Immature natural killer cell (primary cell): ENCODE measurements around the gene TRRAP. TPM values are rescaled to one million over a fixed set of nuclear protein-coding genes. Genes with fewer than 3 reads are reported as not detected.

Experiments used
- DNase-seq, 3 donors: peaks; one replicate each; pipeline ENCODE4 v3.0.0; 2022; ENCODE audit warnings: mixed read lengths in 1 of 3
- H3K27ac Mint-ChIP-seq, 6 donors: one replicate each; pipeline ENCODE4 v1.8.0; 2020; ENCODE audit warnings: mixed read lengths in 6 of 6, mild to moderate bottlenecking in 5 of 6, inconsistent platforms in 4 of 6, moderate library complexity in 3 of 6
- H3K27me3 Mint-ChIP-seq, 3 donors: one replicate each; pipeline ENCODE4 v1.8.0; 2020 to 2021; ENCODE audit warnings: low read depth in 3 of 3, mild to moderate bottlenecking in 3 of 3, mixed read lengths in 3 of 3, moderate library complexity in 3 of 3, inconsistent platforms in 1 of 3
- H3K36me3 Mint-ChIP-seq, 3 donors: one replicate each; pipeline ENCODE4 v1.8.0; 2020; ENCODE audit warnings: mixed read lengths in 3 of 3, inconsistent platforms in 2 of 3, mild to moderate bottlenecking in 2 of 3
- H3K4me1 Mint-ChIP-seq, 2 donors: one replicate each; pipeline ENCODE4 v1.8.0; 2020; ENCODE audit warnings: inconsistent platforms in 2 of 2, mild to moderate bottlenecking in 2 of 2, mixed read lengths in 2 of 2, moderate library complexity in 1 of 2
- H3K4me3 Mint-ChIP-seq, 5 donors: one replicate each; pipeline ENCODE4 v1.8.0; 2020; ENCODE audit warnings: mild to moderate bottlenecking in 5 of 5, mixed read lengths in 5 of 5, inconsistent platforms in 3 of 5, moderate library complexity in 3 of 5
- H3K9me3 Mint-ChIP-seq, 6 donors: one replicate each; pipeline ENCODE4 v1.8.0; 2020; ENCODE audit warnings: mild to moderate bottlenecking in 6 of 6, mixed read lengths in 6 of 6, inconsistent platforms in 4 of 6, moderate library complexity in 3 of 6
- polyA plus RNA-seq, 3 donors: library from polyadenylated mRNA; unstranded; fragments of 300-500 nt; fragmentation: Illumina TruSeq; gene quantifications; one replicate each; pipeline ENCODE4 v1.2.3, GENCODE V29; 2021

The TRRAP gene
- polyA plus RNA-seq, 3 donors from 2014 or later, result 1.6 to 6.0 (median 1.8) TPM

DNA sequence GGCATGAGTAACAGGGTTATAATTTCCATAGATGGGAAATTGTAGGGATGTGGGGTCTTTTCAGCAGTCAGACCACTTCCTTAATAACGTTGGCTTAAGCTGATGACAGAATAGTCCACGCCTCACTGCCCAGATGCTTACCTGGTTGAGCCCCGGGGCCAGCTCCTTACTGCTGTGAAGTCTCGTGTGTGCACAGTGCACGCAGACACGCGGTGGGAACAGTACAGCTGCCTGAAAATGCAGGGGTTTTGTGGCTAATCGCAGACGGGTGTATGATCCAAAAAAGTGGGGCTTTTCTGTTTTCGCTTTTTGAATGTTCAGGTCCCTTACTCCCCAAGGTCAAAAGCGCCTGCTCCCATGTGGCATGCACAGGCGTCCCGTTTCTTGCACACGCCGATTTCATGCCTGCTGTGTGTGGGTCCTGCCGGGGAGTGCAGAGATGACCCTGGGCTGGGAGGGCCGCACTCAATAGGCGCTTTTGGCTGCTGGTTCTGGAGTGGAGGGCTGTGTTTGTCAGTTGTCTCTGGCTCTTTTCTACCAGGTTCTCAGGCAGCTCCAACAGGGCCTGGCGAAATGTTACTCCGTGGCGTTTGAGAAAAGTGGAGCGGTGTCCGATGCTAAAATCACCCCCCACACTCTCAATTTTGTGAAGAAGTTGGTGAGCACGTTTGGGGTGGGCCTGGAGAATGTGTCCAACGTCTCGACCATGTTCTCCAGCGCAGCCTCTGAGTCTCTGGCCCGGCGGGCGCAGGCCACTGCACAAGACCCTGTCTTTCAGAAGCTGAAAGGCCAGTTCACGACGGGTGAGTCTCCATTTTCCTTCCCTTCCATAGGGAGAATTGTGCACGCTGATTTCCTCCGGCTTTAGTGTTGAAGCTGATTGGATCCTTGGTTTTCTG lies 116.0 kb downstream of the TRRAP start:
- no peak overlapping the region for H3K4me3 Mint-ChIP-seq
- H3K27me3 Mint-ChIP-seq, result peaks cover 0 to 3% (median 3%) of the 10 kb centered on the region in 3 donors
- H3K4me1 Mint-ChIP-seq, result peaks cover 0 to 2% of the 10 kb centered on the region in 2 donors
- peaks cover 11 to 51% (median 33%) of the 10 kb centered on the region in 3 donors for H3K36me3 Mint-ChIP-seq
- DNase-seq, result no peak
- H3K9me3 Mint-ChIP-seq, result no peaks in the 10 kb centered on the region
- no peak overlapping the region for H3K27ac Mint-ChIP-seq

DNA sequence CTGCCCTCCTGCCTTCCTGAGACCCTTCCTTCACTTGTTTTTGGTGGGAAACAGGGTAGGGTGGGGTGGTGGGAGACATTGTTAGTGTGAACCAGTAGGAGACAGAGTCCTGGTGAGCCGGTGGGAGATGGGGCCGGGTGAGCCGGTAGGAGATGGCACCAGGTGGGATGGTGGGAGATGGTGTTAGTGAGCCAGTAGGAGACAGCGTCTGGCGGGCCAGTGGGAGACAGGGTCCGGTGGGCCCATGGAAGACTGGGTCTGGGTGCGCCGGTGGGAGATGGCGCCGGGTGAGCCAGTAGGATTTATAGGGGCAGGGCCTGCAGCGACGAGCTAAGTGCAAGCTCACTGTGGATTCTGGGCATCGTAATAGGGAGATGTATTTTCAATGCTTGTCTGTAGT lies 116.8 kb downstream of the TRRAP start:
- Mint-ChIP-seq H3K36me3 (peaks cover 6 to 50% (median 28%) of the 10 kb centered on the region in 3 donors), H3K4me3 (no peak overlapping the region), H3K4me1 (no peaks in the 10 kb centered on the region), H3K9me3 (no peaks in the 10 kb centered on the region), H3K27me3 (peaks cover 0 to 3% (median 3%) of the 10 kb centered on the region in 3 donors), H3K27ac (no peak overlapping the region)
- DNase-seq, result no peak

DNA sequence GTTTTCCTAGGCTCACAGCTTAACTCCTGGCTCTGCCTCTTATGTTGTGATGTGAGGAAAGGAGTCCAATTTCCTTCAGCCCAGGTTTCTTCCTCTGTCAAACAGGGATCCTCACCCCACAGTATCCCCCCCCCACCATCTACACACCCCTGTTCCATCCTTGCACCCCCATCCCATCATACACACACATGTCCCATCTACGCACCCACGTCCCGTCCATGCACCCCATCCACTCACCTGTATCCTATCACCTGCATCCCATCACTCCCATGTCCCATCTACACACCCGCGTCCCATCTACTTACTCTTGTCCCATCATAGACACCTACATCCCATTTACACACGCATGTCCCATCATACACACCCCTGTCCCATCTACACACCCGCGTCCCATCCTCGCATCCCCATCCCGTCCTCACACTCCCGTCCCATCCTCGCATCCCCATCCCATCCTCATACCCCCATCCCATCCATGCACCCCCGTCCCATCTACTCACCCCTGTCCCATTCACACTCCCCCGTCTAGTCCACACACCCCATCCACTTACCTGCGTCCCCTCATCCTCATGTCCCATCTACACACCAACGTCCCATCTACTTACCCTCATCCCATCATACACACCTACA lies 117.3 kb downstream of the TRRAP start:
- Mint-ChIP-seq H3K36me3 (peaks cover 6 to 50% (median 25%) of the 10 kb centered on the region in 3 donors), H3K4me1 (no peaks in the 10 kb centered on the region), H3K27me3 (peaks cover 0 to 3% (median 3%) of the 10 kb centered on the region in 3 donors), H3K4me3 (no peak overlapping the region), H3K9me3 (no peaks in the 10 kb centered on the region), H3K27ac (no peak overlapping the region)
- DNase-seq, result no peak

DNA sequence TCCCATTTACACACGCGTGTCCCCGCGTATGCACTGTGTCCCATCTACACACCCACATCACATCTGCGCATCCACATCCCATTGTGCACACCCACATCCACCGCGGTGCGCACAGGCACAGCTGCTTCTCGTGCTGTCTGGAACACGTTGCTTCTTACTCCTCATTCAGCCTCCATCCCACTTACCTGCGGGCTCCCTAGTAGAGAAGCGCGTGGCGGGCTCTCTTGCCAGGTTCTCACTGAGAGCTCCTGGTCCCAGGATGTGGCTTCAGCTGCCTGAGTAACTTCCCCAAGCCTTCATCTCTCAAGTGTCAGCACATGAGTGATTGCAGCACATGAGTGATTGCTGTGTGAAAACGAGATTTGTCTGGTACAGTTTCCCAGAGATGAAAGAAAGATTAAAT lies 117.8 kb downstream of the TRRAP start:
- H3K4me1 Mint-ChIP-seq, result peaks cover 0 to under 1% of the 10 kb centered on the region in 2 donors
- H3K27ac Mint-ChIP-seq, result no peak overlapping the region
- no peak overlapping the region for H3K4me3 Mint-ChIP-seq
- no peaks in the 10 kb centered on the region for H3K9me3 Mint-ChIP-seq
- peaks cover 10 to 50% (median 29%) of the 10 kb centered on the region in 3 donors for H3K36me3 Mint-ChIP-seq
- DNase-seq, result no peak
- H3K27me3 Mint-ChIP-seq, result peaks cover 0 to 3% (median 3%) of the 10 kb centered on the region in 3 donors

DNA sequence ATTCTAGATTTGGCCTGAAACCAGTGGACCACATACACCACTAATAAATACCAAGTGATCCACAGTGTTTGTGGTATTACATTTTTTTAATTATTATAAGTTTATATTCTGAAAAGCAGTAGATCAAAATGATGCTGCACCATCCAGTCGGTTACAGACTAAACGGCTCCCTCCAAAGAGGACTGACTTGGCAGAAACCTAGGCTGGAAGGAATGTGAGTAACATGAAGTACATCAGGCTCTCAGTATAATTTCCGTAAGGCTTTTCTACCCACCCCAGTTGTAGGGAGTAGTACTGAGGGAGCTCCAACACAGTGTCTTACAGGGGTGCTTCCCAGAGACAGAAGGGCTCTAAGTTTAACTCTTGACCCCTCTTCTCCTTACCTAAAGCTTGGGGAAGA lies 119.5 kb downstream of the TRRAP start:
- H3K36me3 Mint-ChIP-seq, result peaks cover 12 to 33% (median 20%) of the 10 kb centered on the region in 3 donors
- peaks cover 0 to 2% of the 10 kb centered on the region in 2 donors for H3K4me1 Mint-ChIP-seq
- H3K9me3 Mint-ChIP-seq, result no peaks in the 10 kb centered on the region
- H3K27me3 Mint-ChIP-seq, result no peaks in the 10 kb centered on the region
- DNase-seq, result no peak
- no peak overlapping the region for H3K4me3 Mint-ChIP-seq
- H3K27ac Mint-ChIP-seq, result no peak overlapping the region

DNA sequence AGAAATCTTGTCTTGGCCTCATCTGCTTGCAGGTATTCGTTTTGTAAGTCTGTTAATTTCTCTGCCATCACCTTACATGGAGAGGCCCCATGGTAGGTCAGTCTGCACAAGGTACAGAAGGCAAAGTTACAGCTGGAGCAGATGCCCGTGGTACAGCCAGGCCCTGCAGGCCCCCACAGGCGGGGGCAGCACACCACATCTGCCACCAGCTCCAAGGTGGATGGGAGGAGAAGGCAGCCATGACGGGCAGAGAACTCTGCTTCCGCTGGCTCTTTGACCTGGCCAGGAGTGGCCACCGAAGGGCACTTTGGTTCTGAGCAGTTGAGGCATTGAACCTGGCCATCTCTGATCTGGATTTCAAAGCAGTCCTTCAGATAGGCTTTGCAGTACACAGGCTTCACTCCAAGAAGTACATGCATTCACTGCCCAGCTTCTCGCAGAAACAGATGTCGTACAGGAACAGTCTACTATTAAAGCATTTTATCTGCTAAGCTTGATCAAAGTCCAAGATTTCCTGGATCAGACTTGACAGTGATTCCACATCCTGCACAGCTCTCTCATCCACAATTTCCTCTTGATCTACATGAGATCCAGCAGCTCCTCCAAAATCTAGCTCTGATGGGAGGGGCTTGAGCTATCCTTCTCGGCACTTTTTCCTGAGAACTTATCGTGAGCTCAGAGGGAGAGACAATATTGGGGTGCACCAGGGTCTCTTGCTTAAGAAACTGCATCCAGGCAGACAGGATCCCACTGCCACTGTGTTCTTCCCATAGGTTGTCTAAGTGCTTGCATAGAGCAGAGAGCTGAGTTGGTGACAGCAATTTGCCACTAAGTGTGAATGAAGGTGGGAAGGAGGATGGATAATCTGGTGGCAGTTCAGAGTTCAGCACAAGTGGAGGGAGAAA lies 120.7 kb downstream of the TRRAP start:
- Mint-ChIP-seq H3K4me3 (no peak overlapping the region), H3K27me3 (no peaks in the 10 kb centered on the region), H3K27ac (peak overlapping the region in 2 of 6 donors; percentile 31 to 84), H3K4me1 (peaks cover 0 to 2% of the 10 kb centered on the region in 2 donors), H3K36me3 (peaks cover 12 to 29% (median 19%) of the 10 kb centered on the region in 3 donors), H3K9me3 (no peaks in the 10 kb centered on the region)
- DNase-seq, result no peak

DNA sequence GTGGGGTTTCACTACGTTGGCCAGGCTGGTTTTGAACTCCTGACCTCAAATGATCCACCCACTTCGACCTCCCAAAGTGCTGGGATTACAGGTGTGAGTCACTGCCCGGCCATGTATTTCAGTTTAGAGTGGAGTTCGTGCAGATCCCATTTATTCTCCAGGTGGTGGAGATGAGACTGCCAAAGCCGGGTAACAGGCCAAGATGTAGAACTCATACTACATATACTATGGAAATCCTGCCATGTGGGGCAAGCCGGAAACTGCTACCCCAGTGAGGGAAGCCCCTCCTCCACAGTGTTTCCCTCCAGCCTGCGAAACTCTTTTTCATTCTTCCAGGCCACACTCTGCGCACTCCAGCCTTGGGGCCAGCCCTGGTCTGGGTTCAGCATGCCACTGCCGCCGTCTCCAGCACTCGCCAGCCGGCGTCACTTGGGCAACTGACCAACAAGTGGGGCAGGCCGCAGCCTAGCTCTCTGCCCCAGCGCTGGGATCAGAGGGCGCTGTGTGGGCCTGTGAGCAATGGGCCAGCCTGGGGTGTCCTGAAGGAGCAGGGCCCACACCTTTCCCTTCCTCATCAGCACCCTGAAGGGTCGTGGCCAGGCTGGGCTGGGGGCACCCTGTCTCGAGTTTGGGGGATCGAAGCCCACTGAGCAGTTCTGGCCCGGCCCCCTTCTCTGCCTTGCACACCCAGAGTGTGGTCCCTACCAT lies 122.0 kb downstream of the TRRAP start:
- H3K27ac Mint-ChIP-seq, result no peak overlapping the region
- no peak for DNase-seq
- peaks cover 17 to 31% (median 19%) of the 10 kb centered on the region in 3 donors for H3K36me3 Mint-ChIP-seq
- peaks cover 0 to 2% of the 10 kb centered on the region in 2 donors for H3K4me1 Mint-ChIP-seq
- H3K4me3 Mint-ChIP-seq, result no peak overlapping the region
- no peaks in the 10 kb centered on the region for H3K9me3 Mint-ChIP-seq
- H3K27me3 Mint-ChIP-seq, result no peaks in the 10 kb centered on the region

DNA sequence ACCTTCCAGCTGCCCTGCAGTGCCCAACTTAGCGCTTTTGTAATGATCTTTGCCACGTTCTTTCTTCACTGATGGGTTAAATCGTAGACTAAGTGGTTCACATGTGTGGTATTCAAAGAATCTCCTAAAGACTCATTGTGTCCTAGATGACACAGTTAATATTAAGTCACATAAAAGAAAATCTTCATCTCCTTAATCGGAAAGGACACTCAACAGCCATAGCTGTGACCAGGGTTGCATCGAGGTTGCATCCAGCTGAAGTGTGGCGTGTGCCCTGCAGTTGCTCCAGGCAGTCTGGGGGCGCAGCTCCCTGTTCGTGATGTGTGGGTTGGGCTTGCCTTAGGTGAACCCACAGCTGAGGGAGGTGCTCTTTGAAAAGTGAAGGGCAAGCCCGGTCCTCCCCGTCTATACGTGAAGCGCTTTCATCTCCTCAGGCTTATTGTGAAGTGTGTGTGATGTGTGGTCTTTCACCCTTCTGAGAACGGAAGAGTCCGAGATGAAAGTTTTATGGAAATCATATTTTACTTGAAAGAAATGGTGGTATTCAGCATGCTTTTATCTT lies 122.7 kb downstream of the TRRAP start:
- no peaks in the 10 kb centered on the region for H3K9me3 Mint-ChIP-seq
- DNase-seq, result no peak
- peaks cover 0 to 2% of the 10 kb centered on the region in 2 donors for H3K4me1 Mint-ChIP-seq
- H3K36me3 Mint-ChIP-seq, result peaks cover 13 to 28% (median 17%) of the 10 kb centered on the region in 3 donors
- no peak overlapping the region for H3K4me3 Mint-ChIP-seq
- peaks cover 0 to 3% (median 0%) of the 10 kb centered on the region in 3 donors for H3K27me3 Mint-ChIP-seq
- no peak overlapping the region for H3K27ac Mint-ChIP-seq

DNA sequence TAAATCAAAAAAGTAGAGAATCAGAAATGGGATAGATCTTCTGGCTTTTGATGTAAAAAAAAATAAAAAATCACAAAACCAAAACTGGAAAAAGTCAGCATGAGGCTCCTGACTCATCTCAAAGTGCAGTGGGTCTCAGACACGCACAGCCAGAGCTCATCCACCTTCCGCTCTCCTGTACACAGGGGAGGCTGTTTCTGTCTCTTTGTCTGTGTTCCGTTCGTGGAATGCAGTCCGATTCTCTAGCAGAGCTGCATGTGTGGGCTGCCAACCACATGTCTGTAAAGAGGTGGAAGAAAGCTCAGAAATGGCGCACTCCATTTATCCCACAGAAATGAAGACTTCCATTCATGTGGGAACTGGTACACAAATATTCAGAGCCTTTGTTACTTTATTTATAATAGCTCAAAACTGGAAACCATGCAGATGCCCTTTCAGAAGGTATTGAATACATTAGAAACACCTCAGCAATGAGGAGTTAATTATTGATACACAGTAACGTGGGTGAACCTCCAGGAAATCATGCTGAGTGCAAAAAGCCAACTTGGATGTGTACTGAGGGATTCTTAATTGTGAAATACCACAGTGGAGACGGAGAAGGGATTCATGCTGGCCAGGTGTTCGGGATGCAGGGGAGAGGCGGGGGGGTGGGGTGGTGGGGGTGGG lies 123.3 kb downstream of the TRRAP start:
- DNase-seq, result no peak
- no peak overlapping the region for H3K4me3 Mint-ChIP-seq
- H3K27ac Mint-ChIP-seq, result peak overlapping the region in 1 of 6 donors; percentile 61
- H3K36me3 Mint-ChIP-seq, result peaks cover 10 to 24% (median 19%) of the 10 kb centered on the region in 3 donors
- H3K4me1 Mint-ChIP-seq, result peaks cover 0 to 2% of the 10 kb centered on the region in 2 donors
- no peaks in the 10 kb centered on the region for H3K9me3 Mint-ChIP-seq
- peaks cover 0 to 3% (median under 1%) of the 10 kb centered on the region in 3 donors for H3K27me3 Mint-ChIP-seq

DNA sequence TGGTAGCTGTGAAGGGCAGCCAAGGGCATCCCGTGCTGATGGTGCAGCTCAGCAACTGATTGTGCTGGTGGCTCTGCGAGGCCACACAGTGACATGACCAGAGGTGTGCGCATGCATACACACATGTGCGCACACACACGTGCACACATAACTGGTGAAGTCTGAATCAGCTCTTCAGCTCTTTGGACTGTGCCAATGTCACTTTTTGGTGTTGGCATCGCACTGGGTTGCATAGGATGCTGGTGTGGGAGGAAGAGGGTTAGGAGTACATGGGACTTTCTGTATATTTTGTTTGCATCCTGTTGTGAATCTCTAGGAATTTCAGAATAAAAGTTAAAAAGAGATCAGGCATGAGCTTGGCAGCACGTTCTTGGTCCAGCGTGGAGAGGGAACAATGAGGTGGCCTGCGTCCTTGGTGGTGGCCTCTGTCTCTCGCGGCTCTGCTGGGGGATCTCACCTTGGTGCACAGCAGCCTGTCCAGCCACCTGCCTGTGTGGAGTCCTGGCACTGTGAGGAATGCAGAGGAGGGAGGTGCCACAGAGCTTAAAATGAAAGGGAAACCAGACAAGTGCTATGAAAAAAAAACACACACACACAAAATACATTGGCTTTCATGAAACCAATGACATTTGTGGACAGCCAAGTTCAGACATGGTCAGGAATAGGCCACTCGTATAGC lies 124.0 kb downstream of the TRRAP start:
- no peaks in the 10 kb centered on the region for H3K9me3 Mint-ChIP-seq
- no peak overlapping the region for H3K4me3 Mint-ChIP-seq
- peak overlapping the region in 4 of 6 donors; percentile 12 to 61 (median 42) for H3K27ac Mint-ChIP-seq
- peaks cover 15 to 27% (median 21%) of the 10 kb centered on the region in 3 donors for H3K36me3 Mint-ChIP-seq
- DNase-seq, result no peak
- peaks cover 0 to 3% (median 2%) of the 10 kb centered on the region in 3 donors for H3K27me3 Mint-ChIP-seq
- peaks cover 0 to 2% of the 10 kb centered on the region in 2 donors for H3K4me1 Mint-ChIP-seq

DNA sequence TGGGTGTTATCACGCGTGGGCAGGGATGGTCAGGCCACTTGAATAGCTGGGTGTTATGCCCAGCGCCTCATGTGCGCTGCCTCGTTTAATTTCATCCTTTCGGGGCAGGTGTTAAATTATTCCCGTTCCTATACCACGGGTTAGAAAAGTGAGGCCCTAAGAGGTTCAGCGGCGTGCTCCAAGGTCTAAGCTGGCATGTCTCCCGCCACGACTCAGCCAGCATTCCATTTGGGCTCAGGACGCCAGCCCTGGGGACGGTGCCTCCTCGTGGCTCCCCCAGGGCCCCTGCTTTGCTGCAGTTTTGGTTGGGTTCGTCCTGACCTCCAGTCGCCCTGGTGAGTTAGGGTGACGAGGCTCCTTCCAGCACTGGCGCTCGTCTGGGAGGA lies 124.5 kb downstream of the TRRAP start:
- no peak for DNase-seq
- Mint-ChIP-seq H3K36me3 (peaks cover 15 to 27% (median 21%) of the 10 kb centered on the region in 3 donors), H3K9me3 (no peaks in the 10 kb centered on the region), H3K27me3 (peaks cover 0 to 3% (median 2%) of the 10 kb centered on the region in 3 donors), H3K4me1 (peaks cover 0 to 2% of the 10 kb centered on the region in 2 donors), H3K4me3 (no peak overlapping the region), H3K27ac (peak overlapping the region in 1 of 6 donors; percentile 61)

DNA sequence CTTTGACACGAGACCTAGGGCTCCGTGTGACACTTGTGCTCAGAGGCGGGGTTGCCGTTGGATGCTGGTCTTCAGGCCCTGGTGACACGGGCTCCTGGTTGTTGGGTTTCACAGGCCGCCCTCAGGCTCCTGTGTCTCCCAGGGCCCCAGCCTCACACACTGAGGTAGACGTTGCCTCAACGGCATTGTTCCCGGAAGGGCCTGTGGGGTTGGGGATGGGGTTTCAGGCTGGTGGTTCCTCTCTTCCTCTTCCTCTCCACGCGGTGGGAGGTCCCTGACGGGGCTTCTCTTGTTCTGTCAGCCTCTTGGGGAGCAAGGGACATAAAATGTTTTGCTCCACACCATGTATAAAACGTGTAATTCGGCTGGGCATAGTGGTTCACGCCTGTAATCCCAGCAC lies 125.1 kb downstream of the TRRAP start:
- no peak overlapping the region for H3K4me3 Mint-ChIP-seq
- no peak for DNase-seq
- no peak overlapping the region for H3K27ac Mint-ChIP-seq
- no peaks in the 10 kb centered on the region for H3K9me3 Mint-ChIP-seq
- H3K27me3 Mint-ChIP-seq, result peaks cover 0 to 3% (median 2%) of the 10 kb centered on the region in 3 donors
- H3K4me1 Mint-ChIP-seq, result peaks cover 0 to 2% of the 10 kb centered on the region in 2 donors
- H3K36me3 Mint-ChIP-seq, result peaks cover 15 to 27% (median 19%) of the 10 kb centered on the region in 3 donors
